VCaP (cell line): ENCODE measurements around the gene LSP1.
"Not testable (repeated sequence)": the region's sequence is repeated elsewhere in the genome, so short reads cannot be mapped to it uniquely, and the experiment has no call there.

Experiments
- H3K27ac ChIP-seq: fragments of 450-650 bp; 2 replicates; pipeline ENCODE4 v1.5.1; 2017
- CTCF ChIP-seq: fragments of 450-650 bp; conservative IDR thresholded peaks from 2 replicates; pipeline ENCODE4 v1.5.1; 2017; ENCODE audit warnings: mild to moderate bottlenecking, moderate library complexity

The LSP1 gene

GRCh38 chr11:1852877-1853276, at the start of gene LSP1:
Gene LSP1 (plus strand): TSS chr11:1853084. CDS start chr11:1853145, 61 bp downstream.
- TF ChIP-seq CTCF: no peak
- no peak within 1 kb of the TSS for H3K27ac ChIP-seq

GRCh38 chr11:1803246-1803645, 49.6 kb upstream of the LSP1 start:
- no peak for TF ChIP-seq CTCF
- H3K27ac ChIP-seq: no peak overlapping the region

- not testable (repeated sequence) for H3K27ac ChIP-seq
Measured at GRCh38 chr11:1803835-1804519, 48.9 kb upstream of the LSP1 start.

GRCh38 chr11:1805525-1805924, 47.4 kb upstream of the LSP1 start:
- H3K27ac ChIP-seq: no peak overlapping the region
- no peak for TF ChIP-seq CTCF

- no peak overlapping the region for H3K27ac ChIP-seq
- no peak for TF ChIP-seq CTCF
Measured at GRCh38 chr11:1807264-1807995, 45.5 kb upstream of the LSP1 start.

GRCh38 chr11:1810761-1811160, 42.1 kb upstream of the LSP1 start:
- TF ChIP-seq CTCF: no peak
- no peak overlapping the region for H3K27ac ChIP-seq

- no peak overlapping the region for H3K27ac ChIP-seq
- TF ChIP-seq CTCF: no peak
Measured at GRCh38 chr11:1812274-1812673, 40.6 kb upstream of the LSP1 start.

- TF ChIP-seq CTCF: no peak
- no peak overlapping the region for H3K27ac ChIP-seq
Measured at GRCh38 chr11:1812801-1813200, 40.1 kb upstream of the LSP1 start.

- not testable (repeated sequence) for H3K27ac ChIP-seq
Measured at GRCh38 chr11:1813356-1813755, 39.5 kb upstream of the LSP1 start.
